HUES64 (cell line): Measurements from ENCODE around the gene GNB4.

Source experiments
- H3K27ac ChIP-seq: 2 replicates; pipeline ENCODE4 v1.7.0; 2013; ENCODE audit warnings: low read depth, low read length, inconsistent platforms
- H3K27me3 ChIP-seq: 2 replicates; pipeline ENCODE4 v1.6.1; 2013; ENCODE audit warnings: mild to moderate bottlenecking, low read length; ENCODE audit not compliant: insufficient read depth
- H3K36me3 ChIP-seq: 2 replicates; pipeline ENCODE4 v1.6.1; 2013; ENCODE audit warnings: mild to moderate bottlenecking, low read length; ENCODE audit not compliant: insufficient read depth
- H3K4me1 ChIP-seq: 2 replicates; pipeline ENCODE4 v1.6.1; 2013; ENCODE audit warnings: mild to moderate bottlenecking, low read length, moderate library complexity; ENCODE audit not compliant: insufficient read depth
- H3K4me3 ChIP-seq: 2 replicates; pipeline ENCODE4 v1.5.1; 2013; ENCODE audit warnings: mild to moderate bottlenecking, low read length, moderate library complexity
- H3K9ac ChIP-seq: 2 replicates; pipeline ENCODE4 v1.6.1; 2013; ENCODE audit warnings: mild to moderate bottlenecking, low read depth, low read length
- H3K9me3 ChIP-seq: 2 replicates; pipeline ENCODE4 v1.6.1; 2013; ENCODE audit warnings: low read depth, low read length; ENCODE audit not compliant: insufficient read depth
- WGBS: fragments of 150-250, 120-280 bp; methylation state at CpG from one replicate; pipeline ENCODE4 v1.1.7; 2013; ENCODE audit warnings: missing lambda C conversion rate; 5-methylcytosine and 5-hydroxymethylcytosine counted together

Gene GNB4

GRCh38 chr3:179436517-179436916 lies 14.8 kb downstream of the GNB4 start:
- Histone ChIP-seq H3K9ac (no peak overlapping the region), H3K27me3 (no peaks in the 10 kb centered on the region), H3K27ac (no peak overlapping the region), H3K4me3 (no peak overlapping the region), H3K36me3 (no peaks in the 10 kb centered on the region), H3K4me1 (peaks cover 21% of the 10 kb centered on the region), H3K9me3 (no peaks in the 10 kb centered on the region)
- 89% methylated on average over 3 of the region's 3 CpGs for WGBS

- Histone ChIP-seq H3K4me1 (0 out of 2 replicates have a peak, but pooled peaks cover 6% of the 10 kb centered on the region), H3K9me3 (no peaks in the 10 kb centered on the region), H3K9ac (no peak overlapping the region), H3K36me3 (no peaks in the 10 kb centered on the region), H3K27me3 (no peaks in the 10 kb centered on the region), H3K27ac (no peak overlapping the region), H3K4me3 (no peak overlapping the region)
- WGBS: 100% methylated on average over 1 of the region's 1 CpG
Observed at GRCh38 chr3:179432451-179432850, 18.8 kb downstream of the GNB4 start.

GRCh38 chr3:179432021-179432420 lies 19.2 kb downstream of the GNB4 start:
- Histone ChIP-seq H3K4me3 (no peak overlapping the region), H3K27me3 (no peaks in the 10 kb centered on the region), H3K36me3 (no peaks in the 10 kb centered on the region), H3K4me1 (0 out of 2 replicates have a peak, but pooled peaks cover 6% of the 10 kb centered on the region), H3K27ac (no peak overlapping the region), H3K9me3 (no peaks in the 10 kb centered on the region), H3K9ac (no peak overlapping the region)
- 97% methylated on average over 3 of the region's 3 CpGs for whole genome bisulfite sequencing

GRCh38 chr3:179430277-179430870 lies 20.9 kb downstream of the GNB4 start:
- Histone ChIP-seq H3K4me3 (no peak overlapping the region), H3K9ac (no peak overlapping the region), H3K9me3 (no peaks in the 10 kb centered on the region), H3K36me3 (no peaks in the 10 kb centered on the region), H3K4me1 (0 out of 2 replicates have a peak, but pooled peaks cover 6% of the 10 kb centered on the region), H3K27ac (no peak overlapping the region), H3K27me3 (no peaks in the 10 kb centered on the region)
- 97% methylated on average over 2 of the region's 2 CpGs for WGBS

- Histone ChIP-seq H3K9ac (no peak overlapping the region), H3K27me3 (no peaks in the 10 kb centered on the region), H3K4me3 (no peak overlapping the region), H3K9me3 (no peaks in the 10 kb centered on the region), H3K36me3 (peaks cover 12% of the 10 kb centered on the region), H3K4me1 (0 out of 2 replicates have a peak, but pooled peaks cover 6% of the 10 kb centered on the region), H3K27ac (no peak overlapping the region)
- 95% methylated on average over 8 of the region's 8 CpGs for WGBS
Observed at GRCh38 chr3:179428876-179429548, 22.3 kb downstream of the GNB4 start.

GRCh38 chr3:179425075-179425474 lies 26.2 kb downstream of the GNB4 start:
- 93% methylated on average over 6 of the region's 6 CpGs for WGBS

DNA sequence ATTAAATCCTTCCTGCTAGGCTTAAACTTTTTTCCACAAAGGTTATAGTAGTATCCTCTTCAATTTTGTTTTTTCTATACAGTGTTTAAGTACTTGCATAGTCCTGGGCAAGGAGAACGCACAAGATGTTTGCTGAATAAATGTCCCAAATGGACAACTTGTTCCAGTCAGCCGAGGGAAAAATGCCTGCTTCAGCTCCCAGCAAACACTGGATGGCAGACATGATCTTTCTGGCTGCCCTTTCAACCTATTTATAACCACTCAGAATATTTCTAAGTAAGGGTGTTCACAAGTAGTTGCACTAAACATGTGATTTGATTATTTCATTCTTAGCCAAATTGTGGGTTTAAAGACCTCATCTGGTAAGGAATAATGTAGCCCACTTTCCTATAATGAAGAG lies 29.8 kb downstream of the GNB4 start:
- H3K27ac ChIP-seq: no peak overlapping the region
- no peaks in the 10 kb centered on the region for H3K9me3 ChIP-seq
- no peak overlapping the region for H3K9ac ChIP-seq
- no peaks in the 10 kb centered on the region for H3K4me1 ChIP-seq
- WGBS: 90% methylated on average over 2 of the region's 2 CpGs
- H3K36me3 ChIP-seq: peaks cover 37% of the 10 kb centered on the region
- no peak overlapping the region for H3K4me3 ChIP-seq
- H3K27me3 ChIP-seq: no peaks in the 10 kb centered on the region

More at GRCh38 chr3:179425075-179425474, 26.2 kb downstream of the GNB4 start:
- no peaks in the 10 kb centered on the region for H3K27me3 ChIP-seq
- H3K9ac ChIP-seq: no peak overlapping the region
- H3K4me3 ChIP-seq: no peak overlapping the region
- H3K27ac ChIP-seq: no peak overlapping the region
- H3K9me3 ChIP-seq: no peaks in the 10 kb centered on the region
- H3K36me3 ChIP-seq: peaks cover 21% of the 10 kb centered on the region
- H3K4me1 ChIP-seq: no peaks in the 10 kb centered on the region

DNA sequence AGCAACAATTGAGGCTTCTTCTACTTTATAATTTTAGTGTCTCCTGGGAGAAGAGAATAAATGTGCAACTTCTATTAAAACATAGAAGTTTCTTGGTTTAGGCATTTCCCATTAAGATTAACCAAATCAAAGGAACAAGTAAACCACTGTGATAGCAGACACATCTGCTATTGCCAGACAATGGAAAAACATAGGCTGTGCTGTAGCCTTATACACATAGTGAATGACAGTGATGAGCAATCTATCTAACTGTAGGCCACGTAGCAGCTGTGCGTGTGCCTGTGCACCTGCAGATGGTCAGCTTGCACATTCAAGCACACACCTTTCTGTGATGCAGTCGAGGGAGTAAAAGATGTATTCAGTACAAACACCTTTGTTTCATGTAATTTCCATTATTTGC lies 32.7 kb downstream of the GNB4 start:
- Histone ChIP-seq H3K9ac (no peak overlapping the region), H3K27ac (no peak overlapping the region), H3K4me1 (no peaks in the 10 kb centered on the region), H3K27me3 (no peaks in the 10 kb centered on the region), H3K36me3 (peaks cover 26% of the 10 kb centered on the region; the same call in 1 of the 2 replicates), H3K4me3 (no peak overlapping the region), H3K9me3 (no peaks in the 10 kb centered on the region)
- whole genome bisulfite sequencing: 93% methylated on average over 3 of the region's 3 CpGs

DNA sequence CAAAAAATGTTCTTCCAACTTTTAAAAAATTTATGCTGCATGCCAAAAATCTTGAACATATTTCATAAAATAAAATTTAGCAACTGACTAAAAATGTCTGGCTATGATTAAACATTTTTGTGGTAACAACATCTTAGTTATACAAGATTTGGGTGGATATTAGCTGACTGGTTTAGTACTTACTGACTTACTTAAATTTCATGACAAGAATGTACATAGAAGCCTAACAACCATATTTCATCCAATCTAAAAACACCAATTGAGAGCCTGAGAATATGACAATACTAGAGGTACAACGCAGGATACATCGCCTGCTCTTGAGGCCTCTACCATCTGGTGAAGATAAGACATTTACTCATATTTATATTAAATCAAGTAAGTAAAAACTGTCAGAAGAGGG lies 34.6 kb downstream of the GNB4 start:
- Histone ChIP-seq H3K36me3 (peaks cover 25% of the 10 kb centered on the region; the same call in 1 of the 2 replicates), H3K9me3 (no peaks in the 10 kb centered on the region), H3K27me3 (no peaks in the 10 kb centered on the region), H3K9ac (no peak overlapping the region), H3K4me1 (no peaks in the 10 kb centered on the region), H3K27ac (no peak overlapping the region), H3K4me3 (no peak overlapping the region)
- 90% methylated on average over 2 of the region's 2 CpGs for WGBS

DNA sequence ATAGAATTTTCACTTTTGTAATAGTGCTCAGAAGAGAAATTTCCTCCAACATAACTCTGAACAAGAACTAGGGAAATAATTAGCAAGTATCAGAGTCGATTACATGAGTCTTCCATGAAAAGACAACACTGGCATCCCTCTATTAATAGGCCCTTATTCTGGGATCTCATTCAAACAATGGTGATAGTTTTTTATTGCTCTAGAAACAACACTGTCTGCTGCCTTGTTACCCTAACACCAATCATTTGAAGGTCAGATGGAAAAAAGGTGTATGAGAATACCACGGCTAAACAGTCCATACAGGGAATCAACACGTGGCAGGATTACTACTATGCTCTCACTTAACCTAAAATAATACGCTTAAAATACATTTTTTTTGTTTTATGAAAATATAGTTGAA lies 35.9 kb downstream of the GNB4 start:
- Histone ChIP-seq H3K36me3 (peaks cover 25% of the 10 kb centered on the region; the same call in 1 of the 2 replicates), H3K4me3 (no peak overlapping the region), H3K9ac (no peak overlapping the region)

DNA sequence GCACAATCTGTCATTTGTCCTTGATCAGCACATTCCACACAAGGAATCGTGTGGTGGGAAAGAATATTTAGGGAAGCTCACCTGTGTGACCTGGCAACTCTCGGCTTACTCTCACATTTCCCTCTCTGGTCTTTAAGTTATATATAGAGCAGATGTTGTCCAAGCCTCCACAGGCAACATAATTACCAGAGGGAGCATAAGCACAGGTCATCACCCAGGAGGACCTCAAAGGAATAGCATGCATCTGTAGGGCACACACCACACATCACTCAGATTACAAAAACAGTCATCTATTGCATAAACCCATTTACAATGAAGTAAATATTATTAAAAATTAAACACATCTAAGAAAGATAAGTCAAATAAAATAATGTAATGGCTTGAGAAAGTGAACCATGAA lies 36.5 kb downstream of the GNB4 start:
- H3K27ac ChIP-seq: no peak overlapping the region
- H3K9ac ChIP-seq: no peak overlapping the region
- no peaks in the 10 kb centered on the region for H3K9me3 ChIP-seq
- no peaks in the 10 kb centered on the region; the same call in 1 of the 2 replicates for H3K4me1 ChIP-seq
- peaks cover 25% of the 10 kb centered on the region; the same call in 1 of the 2 replicates for H3K36me3 ChIP-seq
- H3K27me3 ChIP-seq: no peaks in the 10 kb centered on the region
- no CpG with 5 or more reads among the region's 2 CpGs for WGBS
- H3K4me3 ChIP-seq: no peak overlapping the region

More for the DNA sequence above, 35.9 kb downstream of the GNB4 start:
- no peaks in the 10 kb centered on the region; the same call in 1 of the 2 replicates for H3K4me1 ChIP-seq
- 95% methylated on average over 2 of the region's 4 CpGs for WGBS
- no peak overlapping the region for H3K27ac ChIP-seq
- no peaks in the 10 kb centered on the region for H3K27me3 ChIP-seq
- H3K9me3 ChIP-seq: no peaks in the 10 kb centered on the region
